ENCODE results near the gene MCTP2. TPM values are rescaled to one million over a fixed set of nuclear protein-coding genes. Genes with fewer than 3 reads are reported as not detected.

The MCTP2 gene
- total RNA-seq, 2 donors from 2014 or later: 25.4 to 46.3 TPM

DNA sequence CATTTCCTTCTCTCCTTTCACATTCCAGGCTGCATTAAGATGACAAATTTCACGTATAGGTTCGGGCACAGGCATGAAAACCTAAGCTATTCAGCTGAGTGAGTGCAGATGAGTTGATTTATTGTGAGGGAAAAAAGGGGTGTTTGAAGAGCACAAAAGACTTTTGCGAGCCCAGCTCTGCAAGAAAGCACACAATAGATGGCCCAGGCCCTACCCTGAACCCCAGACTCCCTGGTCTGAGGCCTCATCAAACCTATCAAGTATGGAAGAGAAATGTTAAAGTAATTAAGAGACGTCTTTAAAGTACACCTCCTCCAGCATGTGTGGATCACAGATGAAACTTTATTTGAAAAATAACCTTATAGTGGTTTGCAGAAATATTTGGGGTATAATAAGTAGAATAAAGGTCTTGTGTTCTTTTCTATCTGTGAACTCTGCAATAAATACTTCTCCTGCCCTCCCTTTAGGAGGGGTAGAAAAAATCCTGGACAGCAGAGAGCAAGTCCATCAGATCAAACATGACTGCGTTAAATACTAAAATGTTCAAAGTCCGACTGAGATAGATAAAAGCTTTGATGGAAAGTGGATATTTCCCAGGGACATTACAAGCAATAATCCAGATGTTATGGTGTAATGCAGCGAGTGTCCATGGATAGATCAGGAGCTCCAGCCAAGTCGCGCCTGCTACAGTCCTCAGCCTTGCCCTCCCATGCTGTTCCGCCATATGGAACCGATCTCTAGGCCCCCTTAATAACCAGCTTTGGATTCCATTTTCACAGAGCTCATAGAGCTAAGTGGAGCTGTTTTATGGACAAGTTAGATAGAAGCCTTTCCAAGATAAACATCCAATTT lies 121.5 kb downstream of the MCTP2 start:
- no peaks in the 10 kb centered on the region for H3K4me1 ChIP-seq (replicated peaks)
- TF ChIP-seq POLR2AphosphoS5 (IDR thresholded peaks at IDR 0.05): no peak
- TF ChIP-seq, protein P1, sequence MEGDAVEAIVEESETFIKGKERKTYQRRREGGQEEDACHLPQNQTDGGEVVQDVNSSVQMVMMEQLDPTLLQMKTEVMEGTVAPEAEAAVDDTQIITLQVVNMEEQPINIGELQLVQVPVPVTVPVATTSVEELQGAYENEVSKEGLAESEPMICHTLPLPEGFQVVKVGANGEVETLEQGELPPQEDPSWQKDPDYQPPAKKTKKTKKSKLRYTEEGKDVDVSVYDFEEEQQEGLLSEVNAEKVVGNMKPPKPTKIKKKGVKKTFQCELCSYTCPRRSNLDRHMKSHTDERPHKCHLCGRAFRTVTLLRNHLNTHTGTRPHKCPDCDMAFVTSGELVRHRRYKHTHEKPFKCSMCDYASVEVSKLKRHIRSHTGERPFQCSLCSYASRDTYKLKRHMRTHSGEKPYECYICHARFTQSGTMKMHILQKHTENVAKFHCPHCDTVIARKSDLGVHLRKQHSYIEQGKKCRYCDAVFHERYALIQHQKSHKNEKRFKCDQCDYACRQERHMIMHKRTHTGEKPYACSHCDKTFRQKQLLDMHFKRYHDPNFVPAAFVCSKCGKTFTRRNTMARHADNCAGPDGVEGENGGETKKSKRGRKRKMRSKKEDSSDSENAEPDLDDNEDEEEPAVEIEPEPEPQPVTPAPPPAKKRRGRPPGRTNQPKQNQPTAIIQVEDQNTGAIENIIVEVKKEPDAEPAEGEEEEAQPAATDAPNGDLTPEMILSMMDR (IDR thresholded peaks at IDR 0.05): no peak
- no peak for DNase-seq (ENCODE audit: low spot score)
- no peaks in the 10 kb centered on the region for H3K27me3 ChIP-seq (replicated peaks; ENCODE audit: insufficient read depth)
- H3K9me3 ChIP-seq: no peaks in the 10 kb centered on the region
- WGBS: 67% methylated on average over 11 of the region's 11 CpGs
- H3K27ac ChIP-seq: no peak overlapping the region
- no peak overlapping the region for H3K4me3 ChIP-seq
- no peaks in the 10 kb centered on the region for H3K36me3 ChIP-seq
- intact Hi-C loops (cut with DNase I): no loop called here

DNA sequence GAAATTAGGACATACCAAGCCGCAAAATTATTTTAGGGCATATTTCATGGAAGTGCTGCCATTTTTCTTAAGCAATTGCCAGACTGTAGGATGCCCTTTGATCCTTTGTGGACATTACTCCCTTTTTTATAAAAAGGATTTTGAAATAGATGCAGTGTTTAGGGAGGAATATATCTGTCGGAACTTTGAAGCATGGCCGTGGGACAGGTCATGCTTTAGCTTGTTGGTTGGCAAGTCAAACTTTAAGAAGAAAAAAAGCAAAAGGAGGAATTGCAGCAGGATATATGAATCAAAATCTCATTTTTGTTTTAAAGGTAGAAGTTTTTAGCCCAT lies 122.1 kb downstream of the MCTP2 start:
- no peak overlapping the region for H3K4me3 ChIP-seq
- no peaks in the 10 kb centered on the region for H3K4me1 ChIP-seq (replicated peaks)
- DNase-seq (ENCODE audit: low spot score): no peak
- WGBS: 50% methylated on average over 3 of the region's 3 CpGs
- no peaks in the 10 kb centered on the region for H3K27me3 ChIP-seq (replicated peaks; ENCODE audit: insufficient read depth)
- H3K27ac ChIP-seq: no peak overlapping the region
- H3K9me3 ChIP-seq: no peaks in the 10 kb centered on the region
- no peaks in the 10 kb centered on the region for H3K36me3 ChIP-seq
- no peak for TF ChIP-seq POLR2AphosphoS5 (IDR thresholded peaks at IDR 0.05)
- intact Hi-C loops (cut with DNase I): no loop called here

DNA sequence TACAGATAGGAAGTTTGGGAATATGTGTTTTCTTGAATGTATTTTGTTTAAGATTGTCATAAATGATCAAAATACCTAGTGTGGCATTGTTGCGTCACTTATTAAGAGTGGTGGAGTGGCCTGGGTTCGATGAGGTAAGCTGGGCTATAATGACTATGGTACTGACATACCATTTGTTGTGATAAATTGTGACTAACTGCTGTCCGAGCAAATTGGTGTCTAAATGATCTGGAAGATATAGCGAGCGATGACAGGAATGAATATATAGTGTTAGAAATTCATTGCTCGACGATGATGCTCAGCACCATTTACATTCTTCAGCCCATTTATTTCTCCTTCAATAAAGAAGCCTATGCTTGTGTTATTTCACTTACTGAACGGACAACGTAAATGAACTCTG lies 123.3 kb downstream of the MCTP2 start:
- Histone ChIP-seq H3K27ac (no peak overlapping the region), H3K27me3 (replicated peaks; ENCODE audit: insufficient read depth) (no peaks in the 10 kb centered on the region), H3K4me3 (no peak overlapping the region), H3K9me3 (no peaks in the 10 kb centered on the region), H3K36me3 (no peaks in the 10 kb centered on the region), H3K4me1 (replicated peaks) (no peaks in the 10 kb centered on the region)
- DNase-seq (ENCODE audit: low spot score): no peak
- 96% methylated on average over 9 of the region's 9 CpGs for WGBS
- intact Hi-C loops (cut with DNase I): no loop called here
- TF ChIP-seq POLR2A (IDR thresholded peaks at IDR 0.05): no peak

DNA sequence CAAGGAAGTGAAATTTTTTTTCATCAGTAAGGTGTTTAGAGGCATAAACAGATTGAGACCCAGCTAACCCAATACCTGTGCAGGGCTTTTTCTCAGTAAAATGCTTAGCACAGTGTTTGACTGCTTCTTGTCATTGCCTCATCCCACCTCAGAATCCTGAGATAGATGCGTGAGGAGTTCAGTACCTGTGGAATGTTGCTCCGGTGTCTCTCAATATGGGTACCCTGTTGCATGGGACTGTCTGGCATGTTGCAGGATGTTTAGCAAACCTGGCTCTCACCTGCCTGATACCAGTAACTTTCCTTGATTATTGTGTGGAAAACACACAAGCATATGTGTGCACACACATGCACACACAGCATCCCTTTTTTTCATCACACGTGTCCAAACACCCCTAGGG lies 128.4 kb downstream of the MCTP2 start:
- H3K4me3 ChIP-seq: no peak overlapping the region
- H3K27ac ChIP-seq: no peak overlapping the region
- H3K27me3 ChIP-seq (replicated peaks; ENCODE audit: insufficient read depth): no peaks in the 10 kb centered on the region
- WGBS: 99% methylated on average over 3 of the region's 3 CpGs
- TF ChIP-seq, protein P1 (IDR thresholded peaks at IDR 0.05): no peak
- no peak for TF ChIP-seq POLR2A (IDR thresholded peaks at IDR 0.05)
- H3K4me1 ChIP-seq (replicated peaks): no peaks in the 10 kb centered on the region
- no peaks in the 10 kb centered on the region for H3K36me3 ChIP-seq
- intact Hi-C loops (cut with DNase I): no loop called here
- DNase-seq (ENCODE audit: low spot score): no peak
- no peaks in the 10 kb centered on the region for H3K9me3 ChIP-seq

DNA sequence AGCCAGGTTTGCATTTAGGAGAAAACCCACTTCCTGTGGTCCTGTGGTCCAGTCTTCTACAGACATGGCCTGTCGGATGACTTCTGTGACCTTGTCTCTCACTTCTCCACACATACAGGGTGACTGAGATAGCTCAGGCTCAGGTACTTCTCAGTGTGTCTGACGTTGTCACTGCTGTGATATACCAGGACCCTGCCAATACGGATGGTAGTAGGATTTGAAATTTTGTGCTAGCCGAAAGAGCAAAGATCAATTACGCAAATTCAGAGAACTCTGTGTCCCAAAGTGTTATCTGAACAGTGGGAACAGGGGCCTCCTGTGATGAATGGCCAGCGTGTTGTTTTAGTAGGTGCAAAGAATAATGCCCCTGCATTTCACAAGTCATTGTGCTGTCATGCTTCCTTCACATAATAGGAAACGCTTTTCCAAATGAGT lies 128.9 kb downstream of the MCTP2 start:
- H3K4me3 ChIP-seq: no peak overlapping the region
- H3K27ac ChIP-seq: no peak overlapping the region
- no peak for DNase-seq (ENCODE audit: low spot score)
- 89% methylated on average over 7 of the region's 7 CpGs for WGBS
- no peaks in the 10 kb centered on the region for H3K27me3 ChIP-seq (replicated peaks; ENCODE audit: insufficient read depth)
- no peaks in the 10 kb centered on the region for H3K36me3 ChIP-seq
- H3K4me1 ChIP-seq (replicated peaks): no peaks in the 10 kb centered on the region
- no peaks in the 10 kb centered on the region for H3K9me3 ChIP-seq
- intact Hi-C loops (cut with DNase I): no loop called here
- no peak for TF ChIP-seq POLR2AphosphoS5 (IDR thresholded peaks at IDR 0.05)
- no peak for TF ChIP-seq POLR2A (IDR thresholded peaks at IDR 0.05)
- TF ChIP-seq, protein P1 (IDR thresholded peaks at IDR 0.05): no peak
